HG03558 (cell line): Measurements from ENCODE around the gene FAM153A.
"Not testable (repeated sequence)": the region's sequence is repeated elsewhere in the genome, so short reads cannot be mapped to it uniquely, and the experiment has no call there.

ENCODE experiments used
- ATAC-seq: cut with Tn5 transposase; IDR thresholded peaks from one replicate; pipeline ENCODE4 v1.9.1; 2021; ENCODE audit warnings: moderate number of reproducible peaks; ENCODE audit not compliant: unreplicated experiment; ENCODE audit errors: extremely low read depth

FAM153A gene

GRCh38 chr5:177760954-177761353 lies 21.7 kb downstream of the FAM153A start:
- not testable (repeated sequence) for ATAC-seq

- not testable (repeated sequence) for ATAC-seq
Observed at GRCh38 chr5:177747354-177747753, 35.3 kb downstream of the FAM153A start.

- ATAC-seq = not testable (repeated sequence)
Observed at GRCh38 chr5:177724858-177725257, 57.8 kb downstream of the FAM153A start.

GRCh38 chr5:177723831-177724485 lies 58.7 kb downstream of the FAM153A start:
- not testable (repeated sequence) for ATAC-seq

- ATAC-seq = not testable (repeated sequence)
Observed at GRCh38 chr5:177722829-177723228, 59.9 kb downstream of the FAM153A start.

GRCh38 chr5:177719989-177720388 lies 62.7 kb downstream of the FAM153A start:
- ATAC-seq = not testable (repeated sequence)

GRCh38 chr5:177715423-177715822 lies 67.3 kb downstream of the FAM153A start:
- not testable (repeated sequence) for ATAC-seq

- ATAC-seq = not testable (repeated sequence)
Observed at GRCh38 chr5:177696100-177696499, 86.6 kb downstream of the FAM153A start.

- not testable (repeated sequence) for ATAC-seq
Observed at GRCh38 chr5:177695356-177695930, 87.3 kb downstream of the FAM153A start.

GRCh38 chr5:177694518-177694835 lies 88.2 kb downstream of the FAM153A start:
- ATAC-seq = not testable (repeated sequence)

GRCh38 chr5:177693671-177694517 lies 88.8 kb downstream of the FAM153A start:
- ATAC-seq = not testable (repeated sequence)

GRCh38 chr5:177692969-177693368 lies 89.7 kb downstream of the FAM153A start:
- ATAC-seq = not testable (repeated sequence)

GRCh38 chr5:177692507-177692906 lies 90.2 kb downstream of the FAM153A start:
- ATAC-seq = not testable (repeated sequence)

GRCh38 chr5:177689011-177689610 lies 93.6 kb downstream of the FAM153A start:
- not testable (repeated sequence) for ATAC-seq

- not testable (repeated sequence) for ATAC-seq
Observed at GRCh38 chr5:177688091-177688490, 94.6 kb downstream of the FAM153A start.

GRCh38 chr5:177681920-177682319 lies 100.8 kb downstream of the FAM153A start:
- not testable (repeated sequence) for ATAC-seq
